HG02798 (cell line): ENCODE measurements around the gene SRP54.
"Not testable (repeated sequence)": the region's sequence is repeated elsewhere in the genome, so short reads cannot be mapped to it uniquely, and the experiment has no call there.

Source experiments
- ATAC-seq: cut with Tn5 transposase; IDR thresholded peaks from one replicate; pipeline ENCODE4 v1.9.1; 2021; ENCODE audit warnings: mild to moderate bottlenecking; ENCODE audit not compliant: unreplicated experiment, poor library complexity

The SRP54 gene

DNA sequence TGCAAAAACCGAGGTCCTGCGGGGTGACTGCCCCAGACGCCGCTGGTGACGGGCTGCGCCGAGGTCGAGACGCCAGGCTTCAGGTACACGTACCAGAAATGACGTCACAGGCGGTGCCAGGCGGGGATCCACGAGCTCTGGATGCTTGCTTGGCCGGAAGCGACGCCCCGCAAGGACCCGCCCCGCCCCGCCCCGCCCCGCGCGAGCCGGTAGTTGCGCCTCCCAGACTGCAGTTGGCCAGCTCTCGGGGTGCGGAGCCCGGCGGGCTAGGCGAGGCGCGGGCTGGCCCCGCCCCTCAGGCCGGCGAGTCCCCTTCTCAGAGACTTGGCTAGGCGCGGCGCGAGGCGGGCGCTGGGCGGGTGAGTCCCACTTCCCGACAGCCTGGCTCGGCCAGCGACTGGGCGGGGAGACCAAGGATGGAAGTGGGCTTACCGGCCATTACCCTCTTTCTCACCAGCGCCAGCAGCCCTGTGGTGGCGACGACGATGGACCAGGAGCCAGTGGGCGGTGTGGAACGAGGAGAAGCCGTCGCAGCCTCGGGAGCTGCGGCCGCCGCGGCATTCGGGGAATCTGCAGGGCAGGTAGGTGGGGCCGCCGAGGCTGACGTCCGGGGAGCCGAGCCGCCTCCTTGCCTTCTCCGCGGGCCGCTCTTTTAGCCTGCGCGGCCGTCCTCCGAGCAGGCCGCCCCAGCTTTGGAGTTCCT is 63.4 kb downstream of the SRP54 start, which contains the start of gene FAM177A1:
Gene FAM177A1, plus strand, starts transcription at position 225 of the 703 bp plus-strand sequence. Its CDS starts 192 bp downstream, at position 417.
- ATAC-seq: peak; percentile 96

DNA sequence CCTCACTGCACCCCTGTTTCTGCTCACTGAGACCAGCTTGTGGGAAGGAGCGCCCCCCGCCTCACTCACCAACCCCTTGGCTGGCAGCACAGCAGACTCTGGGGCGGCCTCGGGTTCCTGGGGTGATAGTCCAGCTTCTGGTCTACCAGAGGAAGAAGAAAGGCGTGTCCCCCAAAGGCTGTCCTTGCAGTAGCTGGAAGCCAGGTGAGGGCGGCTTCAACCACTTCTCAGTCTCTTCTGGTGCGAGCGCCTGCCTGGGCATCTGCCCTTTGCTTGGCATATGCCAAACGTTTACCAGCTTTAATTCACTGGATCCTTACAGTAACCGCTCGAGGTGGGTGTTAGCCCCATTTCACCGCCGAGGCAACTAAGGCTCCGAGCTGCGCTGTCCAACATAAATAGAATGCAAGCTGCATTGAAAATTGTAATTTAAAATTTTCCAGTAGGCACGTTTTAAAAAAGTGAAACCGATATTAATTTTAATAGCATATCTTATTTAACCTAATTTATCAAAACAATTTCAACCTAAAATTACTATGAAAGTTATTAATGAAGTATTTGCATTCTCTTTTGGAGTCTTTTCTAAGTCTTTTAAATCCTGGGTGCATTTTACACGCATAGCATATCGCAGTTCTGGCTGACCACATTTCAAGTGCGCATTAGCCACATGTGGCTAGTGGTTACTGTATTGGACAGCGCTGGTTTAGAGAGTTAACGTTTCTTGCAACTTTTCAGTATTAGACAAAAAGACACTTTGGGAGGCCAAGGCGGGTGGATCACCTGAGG is 64.2 kb downstream of the SRP54 start:
- peak; percentile 20 for ATAC-seq

GRCh38 chr14:35047976-35048513 is 65.3 kb downstream of the SRP54 start:
- ATAC-seq: no peak

DNA sequence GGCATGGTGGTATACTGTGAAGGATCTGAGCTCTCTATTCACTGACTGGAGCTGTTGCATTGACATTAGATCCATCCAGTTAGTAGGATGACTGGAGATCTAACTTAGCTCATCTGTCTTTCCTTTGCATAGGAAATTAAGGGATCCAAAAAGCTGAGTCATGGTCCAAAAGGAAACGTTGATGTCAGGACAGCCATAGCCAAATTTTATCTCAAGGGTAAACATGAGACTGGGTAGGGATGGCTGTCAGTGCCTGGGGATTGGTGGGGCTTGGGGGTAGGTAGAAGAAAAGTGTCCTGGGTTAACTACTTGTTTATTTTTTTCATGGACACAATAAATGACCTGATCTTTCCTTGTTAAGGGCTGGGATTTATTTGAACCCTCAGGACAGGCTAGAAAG is 67.9 kb downstream of the SRP54 start:
- no peak for ATAC-seq

- ATAC-seq: no peak
Measured at GRCh38 chr14:35051796-35052195, 69.0 kb downstream of the SRP54 start.

GRCh38 chr14:35052637-35053036 is 69.8 kb downstream of the SRP54 start:
- no peak for ATAC-seq

DNA sequence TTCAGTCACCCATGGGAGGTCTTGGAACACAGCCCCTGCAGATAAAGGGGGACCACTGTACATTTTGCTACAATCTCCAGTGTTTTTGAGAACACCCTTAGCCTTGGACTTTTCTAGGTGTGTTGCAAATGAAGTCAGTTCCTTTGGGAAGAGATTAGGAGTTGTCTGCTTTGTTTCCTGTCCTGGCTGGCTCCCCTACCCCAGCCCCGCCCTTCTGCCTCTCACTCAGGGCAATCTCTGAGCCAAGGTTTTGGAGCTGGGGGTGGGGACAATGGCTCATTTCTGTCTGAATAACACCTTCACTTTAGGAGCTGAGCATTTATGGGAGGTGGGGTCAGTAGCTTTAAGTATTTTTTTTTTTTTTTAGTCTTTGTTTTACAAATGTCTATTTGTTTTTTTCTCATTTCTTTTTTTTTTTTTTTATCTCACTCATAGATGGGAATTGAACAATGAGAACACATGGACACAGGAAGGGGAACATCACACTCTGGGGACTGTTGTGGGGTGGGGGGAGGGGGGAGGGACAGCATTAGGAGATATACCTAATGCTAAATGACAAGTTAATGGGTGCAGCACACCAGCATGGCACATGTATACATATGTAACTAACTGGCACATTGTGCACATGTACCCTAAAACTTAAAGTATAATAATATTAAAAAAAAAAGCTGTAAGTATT is 78.5 kb downstream of the SRP54 start:
- not testable (repeated sequence) for ATAC-seq

DNA sequence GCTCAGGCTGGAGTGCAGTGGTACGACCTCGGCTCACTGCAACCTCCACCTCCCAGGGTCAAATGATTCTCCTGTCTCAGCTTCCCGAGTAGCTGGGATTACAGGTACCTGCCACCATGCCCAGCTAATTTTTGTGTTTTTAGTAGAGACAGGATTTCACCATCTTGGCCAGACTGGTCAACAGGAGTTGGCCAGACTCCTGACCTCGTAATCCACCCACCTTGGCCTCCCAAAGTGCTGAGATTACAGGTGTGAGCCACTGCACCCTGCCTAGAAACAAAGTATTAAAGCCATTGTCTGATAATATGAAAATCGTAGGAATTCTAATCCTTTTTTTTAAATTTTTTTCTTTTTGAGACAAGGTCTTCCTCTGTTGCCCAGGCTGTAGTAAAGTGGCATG is 82.9 kb downstream of the SRP54 start:
- ATAC-seq: not testable (repeated sequence)

DNA sequence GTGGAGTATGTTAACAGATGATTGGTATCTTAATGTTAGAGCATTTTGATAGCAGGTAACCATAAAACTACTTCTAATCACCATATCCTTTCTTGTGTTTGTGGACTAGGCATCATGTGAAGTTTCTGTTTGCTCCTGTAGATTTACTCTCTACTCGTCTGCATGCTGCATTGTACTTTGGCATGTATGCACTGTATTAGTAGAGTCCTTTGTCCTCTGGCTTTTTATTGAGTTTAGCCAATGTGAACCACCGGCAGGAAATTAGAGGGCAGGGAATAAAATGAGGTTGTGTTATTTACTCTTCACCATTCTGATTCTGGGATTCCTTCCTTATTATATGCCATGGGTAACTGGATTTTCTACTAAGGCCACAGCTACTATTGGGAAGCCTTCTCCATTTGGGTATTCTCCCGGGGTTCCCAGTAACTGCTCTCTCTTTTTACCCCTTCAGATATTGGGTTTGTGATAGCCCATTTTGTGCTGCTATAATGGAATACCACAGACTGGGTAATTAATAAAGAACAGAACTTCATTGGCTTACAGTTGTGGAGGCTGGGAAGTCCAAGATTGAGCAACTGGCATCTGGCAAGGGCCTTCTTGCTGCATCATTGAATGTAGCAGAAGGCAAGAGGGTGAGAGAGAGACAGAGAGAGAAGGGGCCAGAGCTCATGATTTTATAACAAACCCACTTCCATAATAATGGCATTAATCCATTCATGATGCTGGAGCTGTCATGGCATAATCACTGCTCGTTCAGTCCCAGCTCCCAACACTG is 85.6 kb downstream of the SRP54 start:
- ATAC-seq: no peak

- no peak for ATAC-seq
Measured at GRCh38 chr14:35072226-35072625, 89.4 kb downstream of the SRP54 start.

DNA sequence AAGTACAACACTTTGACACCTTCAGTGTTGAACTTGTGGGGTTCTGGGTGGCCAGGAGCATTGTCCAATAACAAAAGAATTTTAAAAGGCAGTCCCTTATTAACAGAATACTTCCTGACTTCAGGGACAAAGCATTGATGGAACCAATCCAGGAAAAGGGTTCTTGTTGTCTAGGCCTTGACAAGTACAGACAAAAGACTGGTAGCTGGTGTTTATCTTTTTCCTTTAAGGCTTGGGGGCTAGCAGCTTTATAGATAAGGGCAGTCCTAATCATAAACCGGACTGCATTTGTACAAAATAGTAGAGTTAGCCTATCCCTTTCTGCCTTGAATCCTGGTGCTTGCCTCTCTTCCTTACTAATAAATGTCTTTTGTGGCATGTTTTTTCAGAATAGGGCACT is 90.7 kb downstream of the SRP54 start:
- ATAC-seq: no peak

DNA sequence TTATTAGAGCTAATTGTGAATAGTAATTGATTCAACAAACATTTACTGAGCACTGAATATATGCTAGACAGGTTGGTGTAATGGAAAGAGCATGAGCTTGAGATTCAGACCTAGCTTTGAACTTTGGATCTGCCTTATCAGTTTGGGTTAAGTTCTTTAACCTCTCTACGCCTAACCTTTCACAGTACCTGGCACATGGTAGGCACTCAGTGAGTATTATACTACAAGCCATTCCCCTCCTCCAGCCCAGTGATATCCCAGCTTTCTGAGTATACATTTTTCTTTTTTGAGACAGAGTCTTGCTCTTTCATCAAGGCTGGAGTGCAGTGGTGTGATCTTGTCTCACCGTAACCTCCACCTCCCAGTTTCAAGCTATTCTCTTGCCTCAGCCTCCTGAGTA is 95.3 kb downstream of the SRP54 start:
- ATAC-seq: no peak
